ENCODE results near the gene F13B. TPM values are rescaled to one million over a fixed set of nuclear protein-coding genes. Genes with fewer than 3 reads are reported as not detected.
"Not testable (repeated sequence)": the region's sequence is repeated elsewhere in the genome, so short reads cannot be mapped to it uniquely, and the experiment has no call there.

Gene F13B
- total RNA-seq, 2 donors from 2014 or later = not detected

DNA sequence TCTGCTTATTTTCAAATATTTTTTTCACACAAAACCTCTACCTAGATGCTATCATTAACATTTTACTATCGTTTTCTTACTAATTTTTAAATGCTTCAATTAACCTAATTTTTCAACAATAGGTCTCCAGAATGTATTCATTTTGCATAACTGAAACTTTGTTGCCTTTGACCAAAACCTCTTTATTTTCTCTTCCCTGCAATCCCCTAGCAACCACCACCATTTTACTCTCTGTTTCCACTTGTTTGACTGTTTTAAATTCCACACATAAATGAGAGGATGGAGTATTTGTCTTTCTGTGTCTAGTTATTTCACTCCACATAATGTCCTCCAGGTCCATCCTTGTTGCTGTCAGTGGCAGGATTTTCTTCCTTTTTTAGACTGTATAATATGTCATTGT, 9.5 kb upstream of the F13B start:
- DNase-seq (ENCODE audit: low spot score) (no peak), ATAC-seq (no peak)
- no peak overlapping the region for H3K27ac Mint-ChIP-seq
- H3K9me3 Mint-ChIP-seq = peaks cover 8% of the 10 kb centered on the region
- no peaks in the 10 kb centered on the region for H3K4me1 Mint-ChIP-seq (ENCODE audit: low read depth in 2 of 2)
- H3K4me3 Mint-ChIP-seq = no peak overlapping the region
- peaks cover 6 to 11% of the 10 kb centered on the region in 2 donors for H3K27me3 Mint-ChIP-seq
- H3K36me3 Mint-ChIP-seq = peaks cover 6% of the 10 kb centered on the region

DNA sequence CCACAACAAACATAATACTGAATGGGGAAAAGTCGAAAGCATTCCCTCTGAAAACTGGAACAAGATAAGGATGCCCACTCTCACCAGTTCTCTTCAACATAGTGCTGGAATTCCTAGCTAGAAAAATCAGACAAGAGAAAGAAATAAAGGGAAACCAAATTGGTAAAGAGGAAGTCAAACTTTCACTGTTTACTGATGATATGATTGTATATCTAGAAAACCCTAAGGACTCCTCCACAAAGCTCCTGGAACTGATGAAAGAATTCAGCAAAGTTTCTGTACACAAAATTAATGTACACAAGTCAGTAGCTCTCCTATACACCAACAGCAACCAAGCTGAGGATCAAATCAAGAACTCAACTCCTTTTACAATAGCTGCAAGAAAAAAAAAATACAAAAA, 6.9 kb upstream of the F13B start:
- Mint-ChIP-seq H3K27me3 (peaks cover 11% of the 10 kb centered on the region in 2 donors), H3K4me3 (no peak overlapping the region), H3K9me3 (peaks cover 2% of the 10 kb centered on the region), H3K27ac (no peak overlapping the region), H3K4me1 (ENCODE audit: low read depth in 2 of 2) (no peaks in the 10 kb centered on the region), H3K36me3 (peaks cover 5% of the 10 kb centered on the region)
- ATAC-seq (no peak), DNase-seq (ENCODE audit: low spot score) (no peak)

DNA sequence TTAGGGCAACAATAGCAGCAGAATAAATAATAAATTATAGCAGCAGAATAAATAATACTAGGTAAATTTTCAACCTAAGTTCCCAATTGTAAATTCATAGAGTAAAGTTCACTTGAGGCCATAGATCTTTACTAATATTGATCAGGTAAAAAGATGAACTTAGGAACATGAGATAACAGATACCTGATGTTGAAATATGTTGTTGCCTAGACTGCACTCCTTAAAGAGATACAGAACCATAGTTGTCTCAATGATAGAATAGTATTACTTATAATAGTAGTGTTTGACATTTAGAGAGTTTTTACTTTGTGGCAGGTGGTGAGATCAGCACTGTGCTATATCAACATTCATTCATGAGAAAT, 378 bp upstream of the F13B start:
- ATAC-seq (no peak), DNase-seq (ENCODE audit: low spot score) (no peak)
- Mint-ChIP-seq H3K9me3 (peaks cover 7% of the 10 kb centered on the region), H3K36me3 (peaks cover 5% of the 10 kb centered on the region), H3K27ac (no peak overlapping the region), H3K4me3 (no peak overlapping the region), H3K27me3 (peaks cover 3 to 5% of the 10 kb centered on the region in 2 donors), H3K4me1 (ENCODE audit: low read depth in 2 of 2) (no peaks in the 10 kb centered on the region)

DNA sequence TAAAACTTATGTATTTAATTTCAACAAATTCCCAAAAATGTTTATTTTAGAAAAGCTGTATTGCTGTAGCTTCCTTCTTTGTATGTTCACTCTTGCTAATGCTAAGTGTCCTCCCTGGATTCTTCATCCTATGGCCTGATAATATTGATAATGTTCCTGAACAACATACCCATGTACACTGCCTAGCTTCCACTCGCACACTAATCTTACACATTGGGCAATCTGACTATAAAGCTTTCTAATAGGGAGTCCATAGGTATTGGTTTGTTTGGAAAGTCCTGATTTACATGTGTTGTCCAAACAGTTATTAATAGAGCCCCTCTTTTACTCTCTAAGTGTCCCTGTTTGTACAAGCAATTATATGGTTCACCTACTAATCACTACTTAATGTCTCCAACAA, 783 bp downstream of the F13B start:
- Mint-ChIP-seq H3K27ac (no peak overlapping the region), H3K4me1 (ENCODE audit: low read depth in 2 of 2) (no peaks in the 10 kb centered on the region), H3K4me3 (no peak overlapping the region), H3K9me3 (peaks cover 7% of the 10 kb centered on the region), H3K36me3 (peaks cover 5% of the 10 kb centered on the region), H3K27me3 (peaks cover 3 to 5% of the 10 kb centered on the region in 2 donors)
- DNase-seq (ENCODE audit: low spot score) (no peak), ATAC-seq (no peak)

DNA sequence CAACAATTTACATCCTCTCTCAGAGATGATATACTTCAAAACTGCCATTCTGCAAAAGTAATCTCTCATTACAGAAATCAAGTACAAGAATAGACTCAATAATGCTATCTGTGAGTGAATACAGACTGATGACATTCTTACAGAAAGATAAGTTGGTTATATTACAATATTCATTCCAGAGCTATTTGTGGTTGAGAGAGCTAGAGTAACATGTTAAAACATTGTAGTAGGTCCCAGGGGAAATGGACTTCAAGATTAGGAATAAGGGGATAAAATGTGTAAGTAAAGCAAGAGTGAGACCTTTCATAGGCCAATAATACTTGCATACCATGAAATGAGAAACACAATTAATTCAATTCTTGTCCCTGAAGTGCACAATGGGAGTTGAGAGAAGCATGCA, 1.5 kb downstream of the F13B start:
- Mint-ChIP-seq H3K36me3 (peaks cover 5% of the 10 kb centered on the region), H3K4me1 (ENCODE audit: low read depth in 2 of 2) (no peaks in the 10 kb centered on the region), H3K4me3 (no peak overlapping the region), H3K9me3 (peaks cover 7% of the 10 kb centered on the region), H3K27ac (no peak overlapping the region), H3K27me3 (peaks cover 3 to 5% of the 10 kb centered on the region in 2 donors)
- ATAC-seq (no peak), DNase-seq (ENCODE audit: low spot score) (no peak)

DNA sequence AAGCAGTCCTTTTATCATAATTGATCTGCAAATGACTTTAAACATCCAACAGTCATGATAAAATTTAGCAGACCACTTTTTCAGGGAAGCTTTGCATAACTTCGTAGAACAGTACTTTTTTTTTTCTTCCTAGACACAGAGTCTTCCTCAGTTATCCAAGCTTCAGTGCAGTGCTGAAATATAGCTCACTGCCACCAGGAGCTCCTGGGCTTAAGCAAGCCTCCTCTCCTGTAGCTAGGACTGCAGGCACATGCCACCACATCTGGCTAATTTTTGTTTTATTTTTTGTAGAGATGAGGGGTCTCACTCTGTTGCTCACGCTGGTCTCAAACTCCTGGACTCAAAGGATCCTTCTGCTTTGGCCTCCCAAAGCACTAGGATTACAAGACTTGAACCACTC, 3.8 kb downstream of the F13B start:
- no peak overlapping the region for H3K4me3 Mint-ChIP-seq
- no peaks in the 10 kb centered on the region for H3K36me3 Mint-ChIP-seq
- peaks cover 3% of the 10 kb centered on the region for H3K9me3 Mint-ChIP-seq
- H3K27ac Mint-ChIP-seq = no peak overlapping the region
- peaks cover 6 to 8% of the 10 kb centered on the region in 2 donors for H3K27me3 Mint-ChIP-seq
- DNase-seq (ENCODE audit: low spot score) (no peak), ATAC-seq (no peak)
- no peaks in the 10 kb centered on the region for H3K4me1 Mint-ChIP-seq (ENCODE audit: low read depth in 2 of 2)

DNA sequence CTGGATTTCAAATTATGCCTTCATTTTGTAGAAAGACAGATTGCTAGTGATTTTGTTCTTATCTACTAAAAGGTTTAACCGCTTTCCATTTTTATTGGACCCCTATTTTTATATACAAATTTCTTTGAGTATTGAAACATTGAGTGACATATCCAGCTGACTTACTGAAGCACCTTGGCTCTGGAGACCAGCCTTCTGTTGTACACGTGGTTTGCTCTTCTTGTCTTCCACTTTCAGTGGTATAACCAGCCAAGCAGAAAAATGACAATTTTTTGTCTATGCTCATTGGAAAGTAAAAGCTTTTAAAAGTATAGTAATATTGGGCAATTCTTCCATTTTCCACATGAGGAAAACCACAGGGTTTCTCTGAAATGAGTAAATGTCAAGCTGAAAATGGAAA, 4.4 kb downstream of the F13B start:
- ATAC-seq (no peak), DNase-seq (ENCODE audit: low spot score) (no peak)
- H3K4me3 Mint-ChIP-seq = no peak overlapping the region
- H3K9me3 Mint-ChIP-seq = peaks cover 3% of the 10 kb centered on the region
- peaks cover 6 to 8% of the 10 kb centered on the region in 2 donors for H3K27me3 Mint-ChIP-seq
- H3K4me1 Mint-ChIP-seq (ENCODE audit: low read depth in 2 of 2) = no peaks in the 10 kb centered on the region
- no peak overlapping the region for H3K27ac Mint-ChIP-seq
- no peaks in the 10 kb centered on the region for H3K36me3 Mint-ChIP-seq

DNA sequence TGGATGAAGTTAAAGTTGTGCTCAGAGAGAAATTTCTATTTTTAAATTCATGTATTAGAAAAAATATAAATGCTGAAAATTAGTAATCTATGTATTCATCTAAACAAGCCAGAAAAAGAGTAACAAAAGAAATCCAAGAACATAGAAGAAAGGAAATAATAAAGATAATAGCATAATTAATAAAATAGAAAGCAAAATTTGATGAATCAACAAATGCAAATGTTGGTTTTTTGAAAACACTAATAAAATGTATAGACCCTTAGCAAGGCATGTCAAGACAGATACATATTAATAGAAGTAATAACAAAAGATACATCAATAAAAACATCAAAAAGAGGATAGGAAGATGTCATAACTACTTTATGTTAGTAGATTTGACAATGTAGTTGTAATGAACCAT, 18.0 kb downstream of the F13B start:
- DNase-seq (ENCODE audit: low spot score) (no peak), ATAC-seq (no peak)
- Mint-ChIP-seq H3K27ac (no peak overlapping the region), H3K9me3 (peaks cover 11% of the 10 kb centered on the region), H3K4me1 (ENCODE audit: low read depth in 2 of 2) (no peaks in the 10 kb centered on the region), H3K27me3 (peaks cover 6 to 11% of the 10 kb centered on the region in 2 donors), H3K36me3 (no peaks in the 10 kb centered on the region), H3K4me3 (no peak overlapping the region)

DNA sequence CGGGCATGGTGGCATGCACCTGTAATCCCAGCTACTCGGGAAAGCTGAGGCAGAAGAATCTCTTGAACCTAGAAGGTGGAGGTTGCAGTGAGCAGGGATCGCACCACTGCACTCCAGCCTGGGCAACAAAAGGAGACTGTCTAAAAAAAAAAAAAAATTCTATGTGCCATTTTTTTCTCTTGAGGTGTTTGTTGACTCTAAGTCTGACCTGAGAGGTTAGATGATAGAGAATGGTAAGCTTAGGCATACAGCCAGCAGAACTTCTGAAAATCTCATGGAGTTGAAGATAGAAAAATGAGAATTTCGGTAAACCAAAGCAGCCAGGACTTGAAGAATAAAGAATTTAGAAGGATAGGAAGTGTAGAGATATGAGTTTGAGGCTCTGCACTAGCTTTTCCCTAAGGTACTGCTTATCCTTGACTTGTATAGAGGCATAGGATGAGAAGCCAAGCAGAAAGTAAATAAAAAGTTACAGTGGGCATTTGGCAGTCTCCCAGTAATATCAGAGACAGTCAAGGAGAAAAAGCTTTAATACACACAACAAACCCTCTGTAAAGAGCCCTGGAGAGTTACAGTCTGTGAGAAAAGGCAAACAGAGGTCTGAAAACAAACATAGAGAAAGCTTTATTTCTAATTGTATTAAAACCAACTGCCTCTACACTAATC, 24.3 kb downstream of the F13B start:
- H3K27me3 Mint-ChIP-seq = peaks cover 6 to 21% of the 10 kb centered on the region in 2 donors
- DNase-seq (ENCODE audit: low spot score) (no peak), ATAC-seq (no peak)
- H3K27ac Mint-ChIP-seq = no peak overlapping the region
- H3K4me1 Mint-ChIP-seq (ENCODE audit: low read depth in 2 of 2) = no peaks in the 10 kb centered on the region
- H3K36me3 Mint-ChIP-seq = no peaks in the 10 kb centered on the region
- peaks cover 8% of the 10 kb centered on the region for H3K9me3 Mint-ChIP-seq
- no peak overlapping the region for H3K4me3 Mint-ChIP-seq

DNA sequence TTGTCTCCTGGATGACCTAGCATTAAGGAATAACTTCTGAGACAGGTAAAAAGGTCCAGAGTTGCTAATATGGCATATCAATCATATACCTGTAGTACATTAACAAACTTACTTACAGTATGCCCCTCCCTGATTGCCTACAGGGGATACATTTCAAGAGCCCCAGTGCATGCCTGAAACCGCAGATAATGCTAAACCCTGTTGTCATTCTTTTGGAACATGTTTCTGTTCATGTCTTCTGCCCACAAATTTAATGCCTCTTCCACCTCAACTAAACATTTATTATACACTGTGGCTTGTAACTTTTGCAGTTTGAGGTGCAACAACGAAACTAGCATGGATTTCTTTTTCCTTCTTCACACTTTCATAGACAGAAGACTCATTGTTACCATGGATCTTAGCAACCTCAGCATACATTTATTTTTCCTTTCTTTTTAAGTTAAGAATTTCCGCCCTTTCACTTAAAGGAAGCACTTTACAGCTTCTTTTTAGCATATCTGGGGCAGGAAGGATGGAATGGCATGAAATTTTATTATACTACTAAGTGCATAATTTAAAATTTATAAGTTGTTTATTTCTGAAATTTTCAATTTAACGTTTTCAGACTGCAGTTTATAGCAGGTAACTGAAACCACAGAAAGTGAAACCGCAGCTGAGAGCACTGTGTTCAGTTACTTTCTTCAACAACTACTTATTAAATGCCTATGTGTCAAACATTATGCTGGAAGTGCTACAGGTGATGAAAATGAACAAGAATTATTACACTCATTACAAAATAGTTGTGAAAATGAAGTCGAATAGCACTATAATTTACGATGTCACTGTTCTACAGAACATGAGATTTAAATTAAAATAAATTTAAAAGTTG, 25.3 kb downstream of the F13B start:
- Mint-ChIP-seq H3K27ac (no peak overlapping the region), H3K9me3 (peaks cover 6% of the 10 kb centered on the region), H3K4me3 (no peak overlapping the region), H3K4me1 (ENCODE audit: low read depth in 2 of 2) (no peaks in the 10 kb centered on the region), H3K36me3 (no peaks in the 10 kb centered on the region), H3K27me3 (peaks cover 7 to 25% of the 10 kb centered on the region in 2 donors)
- DNase-seq (ENCODE audit: low spot score) (no peak), ATAC-seq (no peak)

DNA sequence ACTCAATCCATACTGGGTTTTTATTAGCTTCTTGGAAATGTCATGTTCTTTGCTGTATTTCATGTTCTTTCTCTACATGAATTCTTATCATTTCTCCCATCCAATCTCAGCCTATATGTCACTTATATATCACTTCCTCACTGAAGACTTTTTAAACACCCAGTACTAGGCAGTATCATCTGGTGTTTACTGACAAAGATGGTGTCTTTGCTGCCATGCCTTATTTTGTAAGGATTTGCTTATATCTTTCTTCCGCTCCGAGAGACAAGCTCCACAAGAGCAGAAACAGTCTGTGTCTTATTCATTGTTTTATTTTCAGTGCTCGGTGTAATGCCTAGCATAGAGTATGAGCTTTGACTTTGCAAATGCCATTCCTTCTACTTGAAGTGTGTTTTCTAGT, 30.2 kb downstream of the F13B start:
- Mint-ChIP-seq H3K4me3 (no peak overlapping the region), H3K4me1 (ENCODE audit: low read depth in 2 of 2) (no peaks in the 10 kb centered on the region), H3K27me3 (peaks cover 5 to 22% of the 10 kb centered on the region in 2 donors), H3K27ac (no peak overlapping the region), H3K36me3 (no peaks in the 10 kb centered on the region), H3K9me3 (peaks cover 11% of the 10 kb centered on the region)
- DNase-seq (ENCODE audit: low spot score) = no peak
- no peak for ATAC-seq

DNA sequence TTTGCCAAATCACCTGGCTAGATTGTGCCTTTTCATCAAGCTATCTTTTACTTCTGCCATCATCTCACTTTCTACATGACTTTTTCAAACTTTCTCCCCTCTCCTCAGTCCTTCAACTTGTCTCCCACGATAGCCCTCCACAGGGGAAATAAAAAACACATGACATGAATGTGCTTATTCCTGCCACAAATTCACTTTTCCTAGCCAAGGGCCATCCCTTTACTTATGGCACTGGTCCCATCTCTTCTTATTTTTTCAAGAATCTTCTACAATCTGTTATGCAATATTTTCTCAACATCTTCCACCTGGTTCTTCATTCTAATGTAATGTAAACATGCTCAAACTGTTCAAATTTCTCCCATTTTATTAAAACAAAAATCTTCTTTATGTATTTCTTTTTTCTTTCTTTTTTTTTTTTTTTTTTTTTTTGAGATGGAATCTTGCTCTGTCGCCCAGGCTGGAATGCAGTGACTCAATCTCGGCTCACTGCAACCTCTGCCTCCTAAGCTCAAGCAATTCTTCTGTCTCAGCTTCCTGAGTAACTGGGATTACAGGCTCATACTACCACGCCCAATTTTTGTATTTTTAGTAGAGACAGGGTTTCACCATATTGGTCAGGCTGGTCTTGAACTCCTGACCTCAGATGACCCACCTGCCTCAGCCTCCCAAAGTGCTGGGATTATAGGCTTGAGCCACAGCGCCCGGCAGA, 32.3 kb downstream of the F13B start:
- not testable (repeated sequence) for H3K4me1 Mint-ChIP-seq (ENCODE audit: low read depth in 2 of 2); H3K36me3 Mint-ChIP-seq
- H3K27me3 Mint-ChIP-seq = peaks cover 5 to 22% of the 10 kb centered on the region in 2 donors

DNA sequence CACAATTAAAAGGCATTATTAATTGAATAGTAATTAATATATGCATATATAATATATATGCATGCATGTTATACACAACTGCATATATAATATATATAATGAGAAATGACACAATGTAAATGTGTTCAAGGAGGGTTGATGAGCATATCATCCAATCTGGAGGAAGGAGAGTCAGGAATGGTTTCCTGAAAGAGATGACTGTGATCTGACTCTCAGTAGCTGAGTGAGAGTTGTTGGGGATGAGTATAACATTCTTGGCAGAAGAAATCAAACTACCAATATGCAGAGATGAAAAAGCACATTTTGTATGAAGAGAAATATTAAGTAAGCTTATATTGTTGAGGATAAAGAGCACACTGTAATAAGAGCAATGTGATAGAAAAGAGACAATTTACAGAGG, 37.3 kb downstream of the F13B start:
- ATAC-seq (no peak), DNase-seq (ENCODE audit: low spot score) (no peak)
- H3K36me3 Mint-ChIP-seq = no peaks in the 10 kb centered on the region
- peaks cover 0 to 5% of the 10 kb centered on the region in 2 donors for H3K27me3 Mint-ChIP-seq
- no peaks in the 10 kb centered on the region for H3K4me1 Mint-ChIP-seq (ENCODE audit: low read depth in 2 of 2)
- no peak overlapping the region for H3K27ac Mint-ChIP-seq
- H3K4me3 Mint-ChIP-seq = no peak overlapping the region
- H3K9me3 Mint-ChIP-seq = no peaks in the 10 kb centered on the region

More for the DNA sequence above, 32.3 kb downstream of the F13B start:
- H3K4me3 Mint-ChIP-seq; DNase-seq (ENCODE audit: low spot score); ATAC-seq; H3K27ac Mint-ChIP-seq: not testable (repeated sequence)
- peaks cover 11% of the 10 kb centered on the region for H3K9me3 Mint-ChIP-seq

DNA sequence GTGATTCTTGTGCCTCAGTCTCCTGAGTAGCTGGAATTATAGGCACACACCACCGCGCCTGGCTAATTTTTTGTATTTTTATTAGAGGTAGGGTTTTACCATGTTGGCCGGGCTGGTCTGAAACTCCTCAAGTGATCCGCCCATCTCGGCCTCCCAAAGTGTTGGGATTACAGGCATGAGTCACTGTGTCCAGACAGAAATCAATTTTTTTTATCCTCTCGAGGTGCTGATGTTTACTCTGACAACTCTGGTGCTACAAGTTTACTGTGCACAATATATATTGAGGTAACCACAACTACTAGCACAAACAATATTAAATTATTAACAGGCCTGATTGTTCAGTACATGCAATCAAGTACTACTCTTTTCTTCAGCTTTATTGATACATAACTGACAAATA, 39.7 kb downstream of the F13B start:
- DNase-seq (ENCODE audit: low spot score) = no peak
- Mint-ChIP-seq H3K27ac (no peak overlapping the region), H3K27me3 (no peaks in the 10 kb centered on the region), H3K9me3 (no peaks in the 10 kb centered on the region), H3K36me3 (no peaks in the 10 kb centered on the region), H3K4me3 (no peak overlapping the region), H3K4me1 (ENCODE audit: low read depth in 2 of 2) (no peaks in the 10 kb centered on the region)
- no peak for ATAC-seq
